Measurements from ENCODE around the gene RNF151. TPM values are rescaled to one million over a fixed set of nuclear protein-coding genes. Genes with fewer than 3 reads are reported as not detected.
A peak's percentile ranks its signal among the peaks of the same experiment; 100 is the strongest.

Gene RNF151
- total RNA-seq, 2 experiments from 2014 or later: not detected

- Mint-ChIP-seq H3K27ac (no peak overlapping the region), H3K9me3 (no peaks in the 10 kb centered on the region), H3K4me1 (peaks cover 9% of the 10 kb centered on the region), H3K36me3 (ENCODE audit: low read depth) (peaks cover 6% of the 10 kb centered on the region), H3K27me3 (peaks cover 31% of the 10 kb centered on the region), H3K4me3 (no peak overlapping the region)
- CTCF ChIA-PET: no interaction called here
- POLR2A ChIA-PET: no interaction called here
- no peak for DNase-seq
These were observed 12.8 kb downstream of the RNF151 start for GRCh38 chr16:1979271-1980029.

DNA sequence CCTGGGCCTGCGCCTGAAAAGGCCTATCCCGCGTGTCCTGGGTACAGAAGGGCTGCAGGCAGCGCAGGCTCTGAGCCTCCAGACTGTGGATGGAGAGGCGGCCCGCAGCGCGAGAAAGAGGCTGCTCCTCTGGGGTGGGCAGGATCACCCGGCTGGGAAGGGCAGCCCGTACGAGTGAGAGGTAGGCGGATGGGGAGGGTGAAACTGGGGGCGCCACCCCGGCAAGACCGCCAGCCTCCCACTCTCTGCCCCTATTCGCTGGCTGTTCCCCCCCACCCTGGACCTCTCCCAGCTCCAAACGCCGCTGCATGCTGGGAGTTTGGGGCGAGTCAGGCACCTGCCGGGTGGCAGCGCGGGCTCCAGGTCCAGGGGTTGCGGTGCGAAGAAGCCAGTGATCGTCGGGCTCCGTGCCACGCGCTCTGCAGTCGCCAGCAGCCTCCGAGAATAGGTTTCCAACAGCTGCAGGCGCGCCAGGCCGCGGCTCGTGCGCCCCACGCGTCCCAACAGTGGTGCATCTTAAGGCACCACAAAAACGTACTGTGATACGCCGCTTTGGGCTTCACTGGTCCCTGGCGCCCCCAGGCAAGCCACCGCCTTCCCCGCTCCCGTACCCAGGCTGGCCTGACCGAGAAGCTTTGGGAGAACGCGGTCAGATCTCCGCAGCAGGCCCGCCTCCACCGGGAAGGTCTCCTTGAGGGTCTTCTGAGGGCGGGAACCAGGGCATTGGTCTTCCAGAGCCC lies 13.5 kb downstream of the RNF151 start:
- DNase-seq: no peak
- CTCF ChIA-PET: interaction anchor here (1.2 to 2.0 kb wide), 2 partner anchors 9 to 24 kb away, joined by 5 to 7 read pairs; partner anchors contain the start of gene TBL3

DNA sequence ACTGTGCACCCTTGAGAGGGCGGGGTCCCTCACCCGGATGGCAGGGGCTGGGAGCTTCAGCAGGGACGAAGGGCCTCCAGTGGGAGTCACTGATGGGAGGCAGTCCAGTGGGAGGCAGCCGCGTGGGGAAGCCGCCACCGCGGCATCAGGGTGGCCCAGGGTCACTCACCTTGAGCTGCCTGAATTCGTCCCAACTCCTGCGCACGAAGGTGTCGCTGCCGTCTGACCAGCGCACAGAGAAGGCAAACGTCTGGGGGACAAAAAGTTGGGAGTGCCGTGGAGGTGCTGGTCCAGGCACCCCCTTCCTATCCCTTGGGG lies 14.1 kb downstream of the RNF151 start:
- DNase-seq: no peak
- Mint-ChIP-seq H3K27me3 (peaks cover 31% of the 10 kb centered on the region), H3K36me3 (ENCODE audit: low read depth) (peaks cover 6% of the 10 kb centered on the region), H3K4me1 (peaks cover 16% of the 10 kb centered on the region), H3K9me3 (no peaks in the 10 kb centered on the region), H3K27ac (no peak overlapping the region), H3K4me3 (no peak overlapping the region)
- ChIA-PET POLR2A (no interaction called here), CTCF (interaction anchor here (0.7 to 2.0 kb wide), 3 partner anchors 9 to 299 kb away, joined by 5 to 7 read pairs (median 5); partner anchors contain the start of gene TBL3)

More for the DNA sequence above, 13.5 kb downstream of the RNF151 start:
- Mint-ChIP-seq H3K36me3 (ENCODE audit: low read depth) (peaks cover 6% of the 10 kb centered on the region), H3K4me3 (no peak overlapping the region), H3K27ac (no peak overlapping the region), H3K4me1 (peaks cover 15% of the 10 kb centered on the region), H3K9me3 (no peaks in the 10 kb centered on the region), H3K27me3 (peaks cover 31% of the 10 kb centered on the region)
- POLR2A ChIA-PET: no interaction called here

DNA sequence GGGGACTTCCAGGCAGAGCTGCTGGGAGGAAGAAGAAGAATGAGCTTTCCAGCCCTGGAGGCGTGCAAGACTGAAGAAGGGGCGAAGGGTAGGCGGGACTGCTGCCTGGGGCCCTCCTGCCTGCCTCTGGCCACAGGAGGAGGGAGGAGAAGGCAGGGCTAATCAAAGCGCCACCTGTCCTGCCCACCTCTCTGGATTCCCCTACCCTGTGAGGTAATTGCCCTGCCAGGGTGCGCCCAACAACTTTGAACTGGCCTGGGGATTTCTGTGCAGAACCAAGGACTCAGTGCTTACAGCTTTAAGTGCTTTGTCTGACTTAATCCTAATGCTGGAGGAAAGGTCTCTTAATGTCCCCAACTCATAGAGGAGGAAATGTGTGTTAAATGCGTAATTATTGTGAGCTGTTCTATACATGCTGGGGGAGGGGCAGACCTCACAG lies 14.8 kb downstream of the RNF151 start, which contains the start of gene NOXO1:
Gene NOXO1, minus strand, starts transcription at position 72 of the 439 bp plus-strand sequence. CDS start 290 bp downstream, outside the sequence.
- H3K27me3 Mint-ChIP-seq: peaks cover 31% of the 10 kb centered on the region
- H3K27ac Mint-ChIP-seq: peak within 1 kb of the TSS; percentile 31
- peaks cover 16% of the 10 kb centered on the region for H3K4me1 Mint-ChIP-seq
- CTCF ChIA-PET: interaction anchor here (0.7 to 2.0 kb wide), 5 partner anchors 10 to 299 kb away, joined by 3 to 7 read pairs (median 5); partner anchors contain the start of genes MSRB1 and TBL3
- H3K9me3 Mint-ChIP-seq: no peaks in the 10 kb centered on the region
- peaks cover 2% of the 10 kb centered on the region for H3K36me3 Mint-ChIP-seq (ENCODE audit: low read depth)
- H3K4me3 Mint-ChIP-seq: no peak within 1 kb of the TSS
- POLR2A ChIA-PET: no interaction called here
- DNase-seq: no peak

- Mint-ChIP-seq H3K4me1 (peaks cover 16% of the 10 kb centered on the region), H3K36me3 (ENCODE audit: low read depth) (peaks cover 6% of the 10 kb centered on the region), H3K27me3 (peaks cover 31% of the 10 kb centered on the region), H3K9me3 (no peaks in the 10 kb centered on the region), H3K4me3 (no peak overlapping the region), H3K27ac (peak overlapping the region; percentile 31)
- ChIA-PET CTCF (interaction anchor here (0.9 to 2.0 kb wide), 4 partner anchors 10 to 158 kb away, joined by 3 to 7 read pairs (median 4); partner anchors contain the start of genes MSRB1 and TBL3), POLR2A (no interaction called here)
- DNase-seq: no peak
These were observed 15.4 kb downstream of the RNF151 start for GRCh38 chr16:1982013-1982433.

GRCh38 chr16:1982991-1983543 lies 16.4 kb downstream of the RNF151 start:
- Mint-ChIP-seq H3K4me3 (peak overlapping the region; percentile 80), H3K4me1 (peaks cover 16% of the 10 kb centered on the region), H3K27ac (peak overlapping the region; percentile 73), H3K27me3 (peaks cover 33% of the 10 kb centered on the region), H3K9me3 (no peaks in the 10 kb centered on the region), H3K36me3 (ENCODE audit: low read depth) (peaks cover 6% of the 10 kb centered on the region)
- ChIA-PET CTCF (interaction anchor here (1.0 to 1.4 kb wide), 3 partner anchors 11 to 157 kb away, joined by 3 to 4 read pairs (median 3); partner anchors contain the start of gene TBL3), POLR2A (no interaction called here)
- no peak for DNase-seq

GRCh38 chr16:1983544-1984346 lies 17.1 kb downstream of the RNF151 start, which contains the start of gene GFER:
Gene GFER (plus strand): TSS chr16:1984193. CDS start chr16:1984219, 26 bp downstream.
- peak; percentile 64 for DNase-seq
- Mint-ChIP-seq H3K4me3 (peak within 1 kb of the TSS; percentile 80), H3K27me3 (peaks cover 37% of the 10 kb centered on the region), H3K9me3 (no peaks in the 10 kb centered on the region), H3K4me1 (peaks cover 18% of the 10 kb centered on the region), H3K27ac (peak within 1 kb of the TSS; percentile 74), H3K36me3 (ENCODE audit: low read depth) (peaks cover 6% of the 10 kb centered on the region)
- POLR2A ChIA-PET: interaction anchor here (0.6 kb wide), 1 partner anchor 19 kb away, joined by 4 read pairs; the partner anchor contains the start of gene RPS2
- CTCF ChIA-PET: interaction anchor here (1.0 to 1.4 kb wide), 3 partner anchors 11 to 19 kb away, joined by 3 to 7 read pairs (median 4); partner anchors contain the start of gene RPS2

- POLR2A ChIA-PET: interaction anchor here (0.6 kb wide), 1 partner anchor 20 kb away, joined by 4 read pairs; the partner anchor contains the start of gene RPS2
These were observed 17.9 kb downstream of the RNF151 start for GRCh38 chr16:1984347-1985225.

DNA sequence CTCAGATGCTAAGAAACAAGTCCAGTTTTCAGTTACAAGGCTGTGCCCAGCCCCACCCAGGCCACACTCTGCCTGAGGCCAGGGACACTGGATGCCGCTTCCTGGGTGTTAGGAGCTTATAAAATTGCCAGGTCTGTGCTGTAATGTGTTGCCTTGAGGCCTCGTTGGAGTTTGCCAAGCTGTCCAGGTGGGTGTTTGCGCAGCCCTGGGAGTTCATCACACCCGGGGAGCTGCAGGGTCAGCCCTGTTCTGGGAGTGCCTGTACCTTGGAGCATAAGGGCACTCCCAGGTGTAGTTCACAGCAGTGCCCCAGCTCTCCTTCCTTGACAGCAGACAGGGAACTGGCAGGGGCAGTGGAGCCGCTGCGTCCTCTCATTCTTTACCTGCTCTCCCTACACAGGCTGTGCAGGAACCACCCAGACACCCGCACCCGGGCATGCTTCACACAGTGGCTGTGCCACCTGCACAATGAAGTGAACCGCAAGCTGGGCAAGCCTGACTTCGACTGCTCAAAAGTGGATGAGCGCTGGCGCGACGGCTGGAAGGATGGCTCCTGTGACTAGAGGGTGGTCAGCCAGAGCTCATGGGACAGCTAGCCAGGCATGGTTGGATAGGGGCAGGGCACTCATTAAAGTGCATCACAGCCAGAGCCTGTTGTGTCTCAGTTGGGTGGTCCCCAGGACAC lies 19.0 kb downstream of the RNF151 start:
- Mint-ChIP-seq H3K4me1 (peaks cover 21% of the 10 kb centered on the region), H3K4me3 (peak overlapping the region; percentile 80), H3K36me3 (ENCODE audit: low read depth) (peaks cover 4% of the 10 kb centered on the region), H3K27ac (peak overlapping the region; percentile 74), H3K9me3 (no peaks in the 10 kb centered on the region), H3K27me3 (peaks cover 39% of the 10 kb centered on the region)
- CTCF ChIA-PET: interaction anchor here (1.3 kb wide), 1 partner anchor 18 kb away, joined by 3 read pairs; no protein-coding TSS in a partner anchor
- POLR2A ChIA-PET: no interaction called here
- no peak for DNase-seq

More at GRCh38 chr16:1984347-1985225, 17.9 kb downstream of the RNF151 start:
- Mint-ChIP-seq H3K27me3 (peaks cover 45% of the 10 kb centered on the region), H3K4me1 (peaks cover 21% of the 10 kb centered on the region), H3K9me3 (no peaks in the 10 kb centered on the region), H3K36me3 (ENCODE audit: low read depth) (peaks cover 4% of the 10 kb centered on the region), H3K27ac (peak overlapping the region; percentile 74), H3K4me3 (peak overlapping the region; percentile 80)
- no peak for DNase-seq
- CTCF ChIA-PET: interaction anchor here (1.0 to 1.4 kb wide), 3 partner anchors 10 to 20 kb away, joined by 3 to 7 read pairs (median 4); partner anchors contain the start of gene RPS2

- H3K36me3 Mint-ChIP-seq (ENCODE audit: low read depth): peaks cover 4% of the 10 kb centered on the region
- no peak overlapping the region for H3K4me3 Mint-ChIP-seq
- no peaks in the 10 kb centered on the region for H3K9me3 Mint-ChIP-seq
- H3K27me3 Mint-ChIP-seq: peaks cover 32% of the 10 kb centered on the region
- no peak overlapping the region for H3K27ac Mint-ChIP-seq
- POLR2A ChIA-PET: no interaction called here
- CTCF ChIA-PET: interaction anchor here (0.6 to 1.5 kb wide), 2 partner anchors 17 to 920 kb away, joined by 3 to 4 read pairs; no protein-coding TSS in a partner anchor
- DNase-seq: no peak
- H3K4me1 Mint-ChIP-seq: peaks cover 29% of the 10 kb centered on the region
These were observed 20.5 kb downstream of the RNF151 start for GRCh38 chr16:1987198-1987597.

All from activated CD4-positive, alpha-beta T cell treated with anti-CD3 and anti-CD28 coated beads, Interleukin-2, amount 10 ng/mL, durations not matched to agents 7 days and 5 days (primary cell).